H1 (cell line): ENCODE measurements around the gene NMRK1.

Experiments
- CEBPB ChIP-seq: IDR thresholded peaks from 2 replicates; pipeline ENCODE4 v1.6.1; 2012; ENCODE audit warnings: low read depth, low read length
- CHD1 ChIP-seq: IDR thresholded peaks from 2 replicates; pipeline ENCODE4 v1.6.1; 2012; ENCODE audit warnings: low read depth, low read length, improper control_type of control experiment
- CTCF ChIP-seq, 3 experiments: IDR thresholded peaks; 1 replicate in 2 of 3; 2 replicates in 1 of 3; pipeline versions ENCODE4 v1.5.1 to v1.6.1; 2011; ENCODE audit warnings: low read length in 3 of 3, mild to moderate bottlenecking in 3 of 3, inconsistent platforms in 2 of 3, low read depth in 1 of 3, moderate library complexity in 1 of 3; ENCODE audit not compliant: insufficient read depth in 1 of 3; ENCODE audit errors: control extremely low read depth in 1 of 3
- EGR1 ChIP-seq: IDR thresholded peaks from 2 replicates; pipeline ENCODE4 v1.6.1; 2011; ENCODE audit warnings: low read depth, low read length, borderline replicate concordance
- HDAC6 ChIP-seq: IDR thresholded peaks from one replicate; pipeline ENCODE4 v1.7.1; 2012; ENCODE audit warnings: low read depth, mild to moderate bottlenecking, inconsistent platforms, low read length, moderate library complexity
- POLR2A ChIP-seq, 2 experiments: IDR thresholded peaks; 1 replicate in 1 of 2; 2 replicates in 1 of 2; pipeline ENCODE4 v1.6.1; 2011; ENCODE audit warnings: low read depth in 2 of 2, low read length in 2 of 2, mild to moderate bottlenecking in 2 of 2; ENCODE audit errors: control extremely low read depth in 1 of 2
- POLR2AphosphoS5 ChIP-seq: IDR thresholded peaks from 2 replicates; pipeline ENCODE4 v1.6.1; 2011; ENCODE audit warnings: low read depth, low read length
- TF ChIP-seq, protein P1 (sequence below): IDR thresholded peaks from 2 replicates; pipeline ENCODE4 v1.6.1; 2012; ENCODE audit warnings: inconsistent platforms

- TF ChIP-seq CTCF (IDR thresholded peaks at IDR 0.05; ENCODE audit: control extremely low read depth in 1 of 3, insufficient read depth in 1 of 3, low read depth in 1 of 3, low read length in 3 of 3) (peak in 2 of 3 experiments; percentile 21 to 39; a peak in 2 of 4 replicates), CEBPB (no peak), HDAC6 (no peak), EGR1 (no peak), CHD1 (no peak), POLR2A (IDR thresholded peaks at IDR 0.05; ENCODE audit: control extremely low read depth in 1 of 2, low read depth in 2 of 2, low read length in 2 of 2) (no peak), POLR2AphosphoS5 (no peak)
- TF ChIP-seq, protein P1, sequence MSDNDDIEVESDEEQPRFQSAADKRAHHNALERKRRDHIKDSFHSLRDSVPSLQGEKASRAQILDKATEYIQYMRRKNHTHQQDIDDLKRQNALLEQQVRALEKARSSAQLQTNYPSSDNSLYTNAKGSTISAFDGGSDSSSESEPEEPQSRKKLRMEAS: 0 out of 2 replicates have a peak, but pooled peaks have one; percentile 51
These were observed 4.6 kb downstream of the NMRK1 start for GRCh38 chr9:75083188-75083970.
